CD8-positive, alpha-beta memory T cell (primary cell): ENCODE results near the gene CAMK1D. TPM values are rescaled to one million over a fixed set of nuclear protein-coding genes. Genes with fewer than 3 reads are reported as not detected.
A peak's percentile ranks its signal among the peaks of the same experiment; 100 is the strongest.
"Not testable (repeated sequence)": the region's sequence is repeated elsewhere in the genome, so short reads cannot be mapped to it uniquely, and the experiment has no call there.

Source experiments
- CTCF ChIA-PET: fragments of 350-600 bp; sonication (Branson Sonifier 250); formaldehyde crosslinking; loops from one replicate; lab custom pipeline; 2021; ENCODE audit warnings: antibody characterized with exemption; lab: Charles Lee
- POLR2A ChIA-PET: fragments of 350-600 bp; sonication (Branson Sonifier 250); formaldehyde crosslinking; loops from one replicate; lab custom pipeline; 2021; ENCODE audit warnings: antibody characterized with exemption; lab: Charles Lee
- DNase-seq, 5 donors: peaks; one replicate each; pipeline versions ENCODE4 v3.0.0 to v3.0.0-alpha.2; 2020 to 2022; ENCODE audit warnings: mixed read lengths in 1 of 5
- H3K27ac ChIP-seq: one replicate; pipeline ENCODE4 v1.7.0; 2013; ENCODE audit warnings: low read depth, mild to moderate bottlenecking, low read length, moderate library complexity
- H3K27me3 ChIP-seq: 2 replicates; pipeline ENCODE4 v1.7.0; 2013; ENCODE audit warnings: low read length, mild to moderate bottlenecking; ENCODE audit not compliant: insufficient read depth, poor library complexity, severe bottlenecking
- H3K36me3 ChIP-seq: 2 replicates; pipeline ENCODE4 v1.7.0; 2013; ENCODE audit warnings: mild to moderate bottlenecking, low read length, moderate library complexity; ENCODE audit not compliant: insufficient read depth
- H3K4me1 ChIP-seq: 2 replicates; pipeline ENCODE4 v1.7.0; 2013; ENCODE audit warnings: mild to moderate bottlenecking, low read length, moderate library complexity; ENCODE audit not compliant: insufficient read depth
- H3K4me3 ChIP-seq: 2 replicates; pipeline ENCODE4 v1.7.0; 2013; ENCODE audit warnings: mild to moderate bottlenecking, low read length
- H3K9me3 ChIP-seq: 2 replicates; pipeline ENCODE4 v1.7.0; 2013; ENCODE audit warnings: mild to moderate bottlenecking, low read length
- H3K27ac Mint-ChIP-seq, 8 donors: one replicate each; pipeline ENCODE4 v1.8.0; 2020 to 2021; ENCODE audit warnings: mixed read lengths in 8 of 8, mild to moderate bottlenecking in 6 of 8, inconsistent platforms in 3 of 8, moderate library complexity in 3 of 8
- H3K27me3 Mint-ChIP-seq, 2 donors: one replicate each; pipeline ENCODE4 v1.8.0; 2020 to 2021; ENCODE audit warnings: mixed read lengths in 2 of 2, mild to moderate bottlenecking in 1 of 2, moderate library complexity in 1 of 2
- H3K36me3 Mint-ChIP-seq, 3 donors: one replicate each; pipeline ENCODE4 v1.8.0; 2020 to 2021; ENCODE audit warnings: mixed read lengths in 3 of 3, inconsistent platforms in 1 of 3, mild to moderate bottlenecking in 1 of 3
- H3K4me1 Mint-ChIP-seq, 3 donors: one replicate each; pipeline ENCODE4 v1.8.0; 2020 to 2021; ENCODE audit warnings: mixed read lengths in 3 of 3, inconsistent platforms in 1 of 3, mild to moderate bottlenecking in 1 of 3
- H3K4me3 Mint-ChIP-seq, 7 donors: one replicate each; pipeline ENCODE4 v1.8.0; 2020 to 2021; ENCODE audit warnings: mixed read lengths in 7 of 7, mild to moderate bottlenecking in 6 of 7, moderate library complexity in 4 of 7, inconsistent platforms in 2 of 7
- H3K9me3 Mint-ChIP-seq, 5 donors: one replicate each; pipeline ENCODE4 v1.8.0; 2020 to 2022; ENCODE audit warnings: mixed read lengths in 5 of 5, mild to moderate bottlenecking in 3 of 5, moderate library complexity in 2 of 5, inconsistent platforms in 1 of 5
- polyA plus RNA-seq: library from polyadenylated mRNA; unstranded; fragments of 300-500 nt; fragmentation: Illumina TruSeq; gene quantifications from one replicate; pipeline ENCODE4 v1.2.3, GENCODE V29; 2021
- total RNA-seq, 2 experiments: library from RNA; stranded (reverse); gene quantifications; one replicate each; pipeline ENCODE4 v1.2.3, GENCODE V29; 2021

Gene CAMK1D
- total and polyA plus RNA-seq, 3 experiments from 2014 or later: 8.9 to 15.1 (median 10.0) TPM

- Histone ChIP-seq H3K27me3 (no peaks in the 10 kb centered on the region), H3K4me3 (no peak overlapping the region), H3K36me3 (no peaks in the 10 kb centered on the region), H3K27ac (no peak overlapping the region), H3K4me1 (peaks cover 30% of the 10 kb centered on the region), H3K9me3 (no peaks in the 10 kb centered on the region)
- Mint-ChIP-seq H3K27ac (no peak overlapping the region), H3K27me3 (no peaks in the 10 kb centered on the region), H3K9me3 (no peaks in the 10 kb centered on the region), H3K4me1 (peaks cover 42 to 54% (median 43%) of the 10 kb centered on the region in 3 donors), H3K36me3 (peaks cover 0 to 3% (median 0%) of the 10 kb centered on the region in 3 donors), H3K4me3 (no peak overlapping the region)
- ChIA-PET CTCF (no interaction called here), POLR2A (no interaction called here)
- no peak for DNase-seq
Measured at GRCh38 chr10:12360461-12360860, 11.1 kb downstream of the CAMK1D start.

GRCh38 chr10:12361115-12361514, 11.8 kb downstream of the CAMK1D start:
- Mint-ChIP-seq H3K4me3 (peak overlapping the region in 1 of 7 donors; percentile 48), H3K27ac (peak overlapping the region in 1 of 8 donors; percentile 22), H3K4me1 (peaks cover 42 to 54% (median 44%) of the 10 kb centered on the region in 3 donors)
- peaks cover 34% of the 10 kb centered on the region for H3K4me1 ChIP-seq
- H3K9me3 Mint-ChIP-seq, H3K27me3 ChIP-seq, H3K27me3 Mint-ChIP-seq, H3K4me3 ChIP-seq, H3K27ac ChIP-seq, POLR2A ChIA-PET, H3K36me3 ChIP-seq, H3K9me3 ChIP-seq, DNase-seq, H3K36me3 Mint-ChIP-seq: not testable (repeated sequence)
- CTCF ChIA-PET: interaction anchor here (0.7 kb wide), 1 partner anchor 10 kb away, joined by 4 read pairs; no protein-coding TSS in a partner anchor

GRCh38 chr10:12364559-12364958, 15.2 kb downstream of the CAMK1D start:
- Histone ChIP-seq H3K4me3 (no peak overlapping the region), H3K27ac (no peak overlapping the region), H3K36me3 (no peaks in the 10 kb centered on the region), H3K27me3 (no peaks in the 10 kb centered on the region), H3K9me3 (no peaks in the 10 kb centered on the region), H3K4me1 (peaks cover 22% of the 10 kb centered on the region)
- Mint-ChIP-seq H3K9me3 (no peaks in the 10 kb centered on the region), H3K4me1 (peaks cover 30 to 46% (median 30%) of the 10 kb centered on the region in 3 donors), H3K27me3 (no peaks in the 10 kb centered on the region), H3K36me3 (peaks cover 0 to 2% (median 2%) of the 10 kb centered on the region in 3 donors), H3K4me3 (no peak overlapping the region), H3K27ac (no peak overlapping the region)
- DNase-seq: no peak
- ChIA-PET POLR2A (no interaction called here), CTCF (no interaction called here)

- Histone ChIP-seq H3K9me3 (no peaks in the 10 kb centered on the region), H3K4me1 (peaks cover 18% of the 10 kb centered on the region), H3K4me3 (no peak overlapping the region), H3K27ac (no peak overlapping the region), H3K36me3 (no peaks in the 10 kb centered on the region), H3K27me3 (no peaks in the 10 kb centered on the region)
- Mint-ChIP-seq H3K4me3 (peak overlapping the region in 1 of 7 donors; percentile 18), H3K4me1 (peaks cover 13 to 31% (median 19%) of the 10 kb centered on the region in 3 donors), H3K27ac (no peak overlapping the region), H3K27me3 (no peaks in the 10 kb centered on the region), H3K36me3 (peaks cover 0 to 2% (median 0%) of the 10 kb centered on the region in 3 donors), H3K9me3 (no peaks in the 10 kb centered on the region)
- CTCF ChIA-PET: interaction anchor here (1.2 kb wide), 1 partner anchor 64 kb away, joined by 3 read pairs; no protein-coding TSS in a partner anchor
- POLR2A ChIA-PET: interaction anchor here (0.6 kb wide), 1 partner anchor 155 kb away, joined by 4 read pairs; no protein-coding TSS in a partner anchor
- DNase-seq: no peak
Measured at GRCh38 chr10:12367272-12367671, 17.9 kb downstream of the CAMK1D start.

GRCh38 chr10:12369982-12370381, 20.6 kb downstream of the CAMK1D start:
- peaks cover 15 to 30% (median 18%) of the 10 kb centered on the region in 3 donors for H3K4me1 Mint-ChIP-seq
- no peaks in the 10 kb centered on the region for H3K27me3 Mint-ChIP-seq
- Histone ChIP-seq H3K27me3 (no peaks in the 10 kb centered on the region), H3K4me3 (no peak overlapping the region), H3K9me3 (no peaks in the 10 kb centered on the region), H3K4me1 (peaks cover 16% of the 10 kb centered on the region), H3K36me3 (no peaks in the 10 kb centered on the region), H3K27ac (no peak overlapping the region)
- no peak overlapping the region for H3K27ac Mint-ChIP-seq
- no peak overlapping the region for H3K4me3 Mint-ChIP-seq
- peaks cover 0 to 2% (median 0%) of the 10 kb centered on the region in 3 donors for H3K36me3 Mint-ChIP-seq
- no peak for DNase-seq
- ChIA-PET POLR2A (no interaction called here), CTCF (no interaction called here)
- no peaks in the 10 kb centered on the region for H3K9me3 Mint-ChIP-seq

GRCh38 chr10:12372846-12373245, 23.5 kb downstream of the CAMK1D start:
- Mint-ChIP-seq H3K36me3 (peaks cover 0 to 9% (median 0%) of the 10 kb centered on the region in 3 donors), H3K9me3 (no peaks in the 10 kb centered on the region), H3K27ac (no peak overlapping the region), H3K4me1 (peaks cover 6 to 21% (median 11%) of the 10 kb centered on the region in 3 donors), H3K27me3 (no peaks in the 10 kb centered on the region), H3K4me3 (no peak overlapping the region)
- Histone ChIP-seq H3K27ac (no peak overlapping the region), H3K9me3 (no peaks in the 10 kb centered on the region), H3K4me3 (no peak overlapping the region), H3K27me3 (no peaks in the 10 kb centered on the region), H3K36me3 (no peaks in the 10 kb centered on the region), H3K4me1 (no peaks in the 10 kb centered on the region)
- CTCF ChIA-PET: no interaction called here
- POLR2A ChIA-PET: no interaction called here
- DNase-seq: no peak

GRCh38 chr10:12375076-12375504, 25.7 kb downstream of the CAMK1D start:
- H3K4me1 ChIP-seq: no peaks in the 10 kb centered on the region
- H3K27ac Mint-ChIP-seq: no peak overlapping the region
- H3K9me3 ChIP-seq: no peaks in the 10 kb centered on the region
- no peaks in the 10 kb centered on the region for H3K27me3 Mint-ChIP-seq
- H3K4me1 Mint-ChIP-seq: peaks cover 6 to 15% (median 9%) of the 10 kb centered on the region in 3 donors
- DNase-seq: no peak
- no peak overlapping the region for H3K4me3 Mint-ChIP-seq
- H3K36me3 Mint-ChIP-seq: peaks cover 0 to 7% (median 0%) of the 10 kb centered on the region in 3 donors
- H3K27ac ChIP-seq: no peak overlapping the region
- H3K36me3 ChIP-seq: no peaks in the 10 kb centered on the region
- ChIA-PET CTCF (no interaction called here), POLR2A (interaction anchor here (0.9 kb wide), 1 partner anchor 26 kb away, joined by 3 read pairs; the partner anchor contains the start of gene CAMK1D)
- no peak overlapping the region for H3K4me3 ChIP-seq
- H3K9me3 Mint-ChIP-seq: no peaks in the 10 kb centered on the region
- no peaks in the 10 kb centered on the region for H3K27me3 ChIP-seq

GRCh38 chr10:12376211-12376610, 26.9 kb downstream of the CAMK1D start:
- H3K27ac Mint-ChIP-seq: peak overlapping the region in 1 of 8 donors; percentile 23
- Histone ChIP-seq H3K27ac (no peak overlapping the region), H3K4me1 (no peaks in the 10 kb centered on the region), H3K9me3 (no peaks in the 10 kb centered on the region), H3K4me3 (no peak overlapping the region), H3K27me3 (no peaks in the 10 kb centered on the region), H3K36me3 (no peaks in the 10 kb centered on the region)
- no peaks in the 10 kb centered on the region for H3K9me3 Mint-ChIP-seq
- POLR2A ChIA-PET: no interaction called here
- H3K27me3 Mint-ChIP-seq: no peaks in the 10 kb centered on the region
- H3K36me3 Mint-ChIP-seq: peaks cover 0 to 7% (median 0%) of the 10 kb centered on the region in 3 donors
- no peak for DNase-seq
- CTCF ChIA-PET: no interaction called here
- H3K4me1 Mint-ChIP-seq: peaks cover 6 to 20% (median 9%) of the 10 kb centered on the region in 3 donors
- H3K4me3 Mint-ChIP-seq: no peak overlapping the region
